SH-SY5Y (cell line): ENCODE results near the gene C12orf57.

Experiments
- GATA2 ChIP-seq: IDR thresholded peaks from 2 replicates; pipeline ENCODE4 v1.6.1; 2011; ENCODE audit warnings: mild to moderate bottlenecking, low read depth, low read length
- GATA3 ChIP-seq: IDR thresholded peaks from 2 replicates; pipeline ENCODE4 v1.6.1; 2011; ENCODE audit warnings: low read depth, mild to moderate bottlenecking, low read length, moderate library complexity

- TF ChIP-seq GATA2 = no peak
- no peak for TF ChIP-seq GATA3
These were observed 23.9 kb downstream of the C12orf57 start for GRCh38 chr12:6967651-6968100.
